OCI-LY3 (cell line): ENCODE results near the gene FAU.

Experiments used
- H2AFZ ChIP-seq: fragments of 200-600, 300-600 bp; shearing (Covaris generic); 2 replicates; pipeline ENCODE4 v1.6.0; 2014; ENCODE audit warnings: antibody characterized with exemption, low read depth, low read length
- H3K27ac ChIP-seq: fragments of 200-600, 300-600 bp; sonication (generic); 2 replicates; pipeline ENCODE4 v1.5.1; 2014; ENCODE audit warnings: mild to moderate bottlenecking, low read length, moderate library complexity, mixed read lengths
- H3K27me3 ChIP-seq: fragments of 200-600, 300-600 bp; sonication (generic); 2 replicates; pipeline ENCODE4 v1.6.1; 2014; ENCODE audit warnings: low read depth, low read length, mixed read lengths
- H3K36me3 ChIP-seq: fragments of 200-600, 300-600 bp; sonication (generic); replicated peaks from 2 replicates; pipeline ENCODE3; 2014; ENCODE audit warnings: low read depth, low read length, mixed read lengths
- H3K4me1 ChIP-seq: fragments of 300-600, 200-600 bp; sonication (generic); 2 replicates; pipeline ENCODE4 v1.6.1; 2014; ENCODE audit warnings: low read length, mixed read lengths
- H3K4me2 ChIP-seq: fragments of 200-600, 300-600 bp; sonication (generic); 2 replicates; pipeline ENCODE4 v1.6.1; 2014; ENCODE audit warnings: low read length, mixed read lengths
- H3K4me3 ChIP-seq: fragments of 300-600, 200-600 bp; sonication (generic); 2 replicates; pipeline ENCODE4 v1.5.1; 2014; ENCODE audit warnings: antibody characterized with exemption, mild to moderate bottlenecking, low read length, moderate library complexity
- H3K79me2 ChIP-seq: fragments of 300-600, 200-600 bp; shearing (Covaris generic); 2 replicates; pipeline ENCODE4 v1.6.1; 2014; ENCODE audit warnings: mild to moderate bottlenecking, low read length, mixed read lengths
- H3K9ac ChIP-seq: fragments of 300-600, 200-600 bp; shearing (Covaris generic); 2 replicates; pipeline ENCODE4 v1.6.0; 2014; ENCODE audit warnings: mild to moderate bottlenecking, low read length, moderate library complexity
- H3K9me3 ChIP-seq: fragments of 200-600, 300-600 bp; shearing (Covaris generic); 2 replicates; pipeline ENCODE4 v1.6.1; 2014; ENCODE audit warnings: low read length, mixed read lengths; ENCODE audit not compliant: insufficient read depth
- H4K20me1 ChIP-seq: fragments of 200-600, 300-600 bp; sonication (generic); 2 replicates; pipeline ENCODE4 v1.6.1; 2016; ENCODE audit warnings: low read length, mixed read lengths; ENCODE audit not compliant: insufficient read depth
- EZH2phosphoT487 ChIP-seq: fragments of 200-600 bp; shearing (Covaris generic); IDR thresholded peaks from 2 replicates; pipeline ENCODE4 v1.6.1; 2018; ENCODE audit warnings: antibody characterized with exemption, mixed run types, low read depth
- TF ChIP-seq, protein P1 (sequence below): fragments of 200-600, 300-600 bp; sonication (generic); IDR thresholded peaks from 2 replicates; pipeline ENCODE4 v1.5.1; 2014; ENCODE audit warnings: antibody characterized with exemption, low read length, low read depth

FAU gene

DNA sequence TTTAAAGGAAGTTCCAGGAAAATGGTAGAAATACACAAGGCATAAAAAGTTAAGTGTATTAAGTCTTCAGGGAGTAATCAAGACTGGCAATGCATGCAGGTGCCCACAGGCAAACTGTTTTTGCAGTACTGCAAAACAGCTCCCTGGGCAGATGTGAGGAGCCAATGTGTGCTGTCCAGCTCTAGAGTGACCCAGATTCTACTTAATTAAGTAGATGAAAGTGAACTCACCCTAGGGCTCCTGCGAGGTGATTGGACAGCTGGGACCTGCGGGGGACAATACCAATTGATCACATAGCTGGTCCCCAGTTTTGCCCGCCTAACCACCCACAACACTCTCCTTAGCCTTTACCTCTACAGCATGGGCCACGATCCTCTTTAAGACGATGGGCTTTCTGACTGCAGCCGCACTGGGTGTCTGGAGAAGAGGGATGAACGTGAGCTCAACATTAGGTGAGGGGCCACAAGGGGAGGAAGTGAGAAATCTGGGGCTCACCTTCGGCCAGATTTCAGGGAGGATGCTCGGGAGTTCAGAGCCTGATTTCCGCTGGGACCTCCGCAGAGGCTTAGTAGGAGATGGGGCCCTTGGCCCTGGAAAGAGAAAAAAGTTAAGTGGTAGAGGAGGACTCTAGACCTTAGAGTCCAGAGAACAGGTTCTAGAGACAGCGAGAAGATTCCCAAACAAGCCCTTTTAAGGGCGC is 38.6 kb downstream of the FAU start:
- Histone ChIP-seq H2AFZ (peak overlapping the region; percentile 65), H3K4me1 (peaks cover 26% of the 10 kb centered on the region), H4K20me1 (peaks cover 7% of the 10 kb centered on the region; the same call in 1 of the 2 replicates), H3K36me3 (peaks cover 58% of the 10 kb centered on the region), H3K9ac (peak overlapping the region; percentile 97), H3K9me3 (no peaks in the 10 kb centered on the region), H3K27ac (peak overlapping the region; percentile 74), H3K4me3 (peak overlapping the region; percentile 97), H3K27me3 (no peaks in the 10 kb centered on the region), H3K4me2 (peak overlapping the region; percentile 92), H3K79me2 (peaks cover 68% of the 10 kb centered on the region)
- TF ChIP-seq, protein P1, sequence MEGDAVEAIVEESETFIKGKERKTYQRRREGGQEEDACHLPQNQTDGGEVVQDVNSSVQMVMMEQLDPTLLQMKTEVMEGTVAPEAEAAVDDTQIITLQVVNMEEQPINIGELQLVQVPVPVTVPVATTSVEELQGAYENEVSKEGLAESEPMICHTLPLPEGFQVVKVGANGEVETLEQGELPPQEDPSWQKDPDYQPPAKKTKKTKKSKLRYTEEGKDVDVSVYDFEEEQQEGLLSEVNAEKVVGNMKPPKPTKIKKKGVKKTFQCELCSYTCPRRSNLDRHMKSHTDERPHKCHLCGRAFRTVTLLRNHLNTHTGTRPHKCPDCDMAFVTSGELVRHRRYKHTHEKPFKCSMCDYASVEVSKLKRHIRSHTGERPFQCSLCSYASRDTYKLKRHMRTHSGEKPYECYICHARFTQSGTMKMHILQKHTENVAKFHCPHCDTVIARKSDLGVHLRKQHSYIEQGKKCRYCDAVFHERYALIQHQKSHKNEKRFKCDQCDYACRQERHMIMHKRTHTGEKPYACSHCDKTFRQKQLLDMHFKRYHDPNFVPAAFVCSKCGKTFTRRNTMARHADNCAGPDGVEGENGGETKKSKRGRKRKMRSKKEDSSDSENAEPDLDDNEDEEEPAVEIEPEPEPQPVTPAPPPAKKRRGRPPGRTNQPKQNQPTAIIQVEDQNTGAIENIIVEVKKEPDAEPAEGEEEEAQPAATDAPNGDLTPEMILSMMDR = no peak
- TF ChIP-seq EZH2phosphoT487 = no peak

DNA sequence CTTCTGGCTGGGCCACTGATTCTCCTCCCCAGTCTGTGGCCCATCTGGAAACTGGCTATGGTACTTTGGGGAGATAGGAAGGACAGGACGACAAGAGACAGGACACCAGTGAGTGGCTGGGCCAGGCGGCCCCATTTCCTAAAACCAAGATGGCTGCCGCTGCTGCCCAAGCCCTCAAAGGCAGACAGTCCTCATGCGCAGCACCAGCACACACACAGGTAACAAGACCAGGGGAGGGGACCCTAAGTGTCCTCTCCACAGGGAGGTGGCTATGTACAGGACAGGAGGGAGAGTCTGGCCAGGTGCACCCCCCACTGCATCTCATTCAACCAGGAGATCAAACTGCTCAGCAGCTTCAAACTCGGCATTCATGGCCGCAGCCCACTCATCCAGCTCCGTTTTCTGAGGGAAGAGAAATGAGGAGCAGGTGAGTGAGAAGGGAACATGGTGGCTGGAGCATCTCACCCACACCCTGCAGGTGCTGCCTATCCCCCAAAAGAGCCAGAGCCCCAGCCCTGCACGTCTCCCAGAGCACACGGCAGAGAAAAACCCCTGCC is 43.1 kb downstream of the FAU start:
- peaks cover 59% of the 10 kb centered on the region for H3K36me3 ChIP-seq
- H3K4me2 ChIP-seq = 0 out of 2 replicates have a peak overlapping the region, but pooled peaks have one; percentile 22
- no peak overlapping the region for H3K9ac ChIP-seq
- no peak for TF ChIP-seq EZH2phosphoT487
- TF ChIP-seq, protein P1 = no peak
- H3K4me3 ChIP-seq = no peak overlapping the region
- H3K27me3 ChIP-seq = no peaks in the 10 kb centered on the region
- H3K9me3 ChIP-seq = no peaks in the 10 kb centered on the region
- peaks cover 8% of the 10 kb centered on the region; the same call in 1 of the 2 replicates for H4K20me1 ChIP-seq
- H2AFZ ChIP-seq = no peak overlapping the region
- H3K79me2 ChIP-seq = peaks cover 63% of the 10 kb centered on the region
- peaks cover 20% of the 10 kb centered on the region for H3K4me1 ChIP-seq
- peak overlapping the region; percentile 33 for H3K27ac ChIP-seq

DNA sequence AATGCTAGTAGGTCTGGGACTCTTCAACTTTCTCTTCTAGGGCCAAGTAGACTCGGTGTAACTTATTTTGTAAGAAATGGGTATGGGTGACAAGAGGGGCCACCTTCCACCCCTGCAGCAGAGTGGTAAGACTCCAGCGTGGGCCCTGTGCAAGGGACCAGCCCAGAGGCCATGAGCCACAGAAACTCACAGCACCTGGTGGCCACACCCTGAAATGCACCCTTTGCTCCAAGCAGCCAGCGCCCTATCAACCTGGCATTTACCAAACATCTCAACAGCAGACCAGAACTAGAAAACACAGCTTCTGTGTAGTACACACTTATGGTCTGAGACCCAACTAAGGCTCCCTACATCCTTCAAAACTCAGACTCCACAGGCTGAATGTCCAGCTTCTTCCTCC is 43.8 kb downstream of the FAU start:
- Histone ChIP-seq H3K4me2 (0 out of 2 replicates have a peak overlapping the region, but pooled peaks have one; percentile 22), H2AFZ (no peak overlapping the region)

DNA sequence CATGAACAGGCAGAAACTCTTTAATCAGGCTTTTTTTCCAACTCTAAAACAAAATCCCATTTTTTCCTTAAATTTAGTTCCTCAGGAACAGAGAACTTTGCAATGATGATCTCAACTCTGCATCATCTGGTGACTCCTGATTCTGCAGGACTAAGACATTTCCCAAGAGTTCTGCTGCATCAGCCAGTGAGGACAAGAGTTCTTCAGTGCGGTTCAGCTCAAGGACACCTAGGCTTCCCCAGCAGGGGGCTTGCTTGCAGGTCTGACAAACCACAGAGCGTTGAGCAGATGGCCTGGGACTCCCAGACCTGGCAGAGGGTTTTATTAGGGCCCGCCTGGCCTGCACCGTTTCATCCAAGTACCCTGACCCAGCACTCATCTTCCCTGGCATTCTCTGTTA is 44.5 kb downstream of the FAU start:
- no peak overlapping the region for H3K27ac ChIP-seq
- peaks cover 51% of the 10 kb centered on the region for H3K36me3 ChIP-seq
- H3K9me3 ChIP-seq = no peaks in the 10 kb centered on the region
- H3K9ac ChIP-seq = no peak overlapping the region
- peaks cover 49% of the 10 kb centered on the region for H3K79me2 ChIP-seq
- peaks cover 5% of the 10 kb centered on the region; the same call in 1 of the 2 replicates for H4K20me1 ChIP-seq
- no peak overlapping the region for H3K4me2 ChIP-seq
- H3K4me1 ChIP-seq = peaks cover 14% of the 10 kb centered on the region
- TF ChIP-seq, protein P1 = no peak
- TF ChIP-seq EZH2phosphoT487 = no peak
- H3K27me3 ChIP-seq = no peaks in the 10 kb centered on the region
- no peak overlapping the region for H3K4me3 ChIP-seq
- H2AFZ ChIP-seq = no peak overlapping the region

More for the DNA sequence above, 43.8 kb downstream of the FAU start:
- Histone ChIP-seq H3K9me3 (no peaks in the 10 kb centered on the region), H3K27me3 (no peaks in the 10 kb centered on the region), H3K9ac (no peak overlapping the region), H3K27ac (peak overlapping the region; percentile 33), H3K36me3 (peaks cover 57% of the 10 kb centered on the region), H4K20me1 (peaks cover 8% of the 10 kb centered on the region; the same call in 1 of the 2 replicates), H3K79me2 (peaks cover 56% of the 10 kb centered on the region), H3K4me1 (peaks cover 20% of the 10 kb centered on the region), H3K4me3 (no peak overlapping the region)
- TF ChIP-seq, protein P1 = peak; percentile 60
- TF ChIP-seq EZH2phosphoT487 = no peak
